ENCODE data around the gene ANKRD50. TPM values are rescaled to one million over a fixed set of nuclear protein-coding genes. Genes with fewer than 3 reads are reported as not detected.

The ANKRD50 gene
- total RNA-seq, 2 donors from 2014 or later, result 21.1 to 23.9 TPM

GRCh38 chr4:124737619-124738018, 25.1 kb upstream of the ANKRD50 start:
- Histone ChIP-seq H3K27ac (no peak overlapping the region), H3K27me3 (replicated peaks; ENCODE audit: insufficient read depth) (no peaks in the 10 kb centered on the region), H3K36me3 (no peaks in the 10 kb centered on the region), H3K9me3 (no peaks in the 10 kb centered on the region), H3K4me1 (ENCODE audit: control insufficient read depth in 1 of 2, low read depth in 2 of 2) (no peaks in the 10 kb centered on the region), H3K4me3 (no peak overlapping the region)
- ATAC-seq (ENCODE audit: insufficient number of reproducible peaks, low FRiP score, low read depth) (no peak), DNase-seq (ENCODE audit: low spot score) (no peak)
- TF ChIP-seq CTCF (IDR thresholded peaks at IDR 0.05), result no peak

GRCh38 chr4:124736526-124736925, 24.0 kb upstream of the ANKRD50 start:
- no peak for ATAC-seq (ENCODE audit: insufficient number of reproducible peaks, low FRiP score, low read depth)
- Histone ChIP-seq H3K4me3 (no peak overlapping the region), H3K27ac (no peak overlapping the region), H3K36me3 (no peaks in the 10 kb centered on the region), H3K27me3 (replicated peaks; ENCODE audit: insufficient read depth) (no peaks in the 10 kb centered on the region), H3K9me3 (no peaks in the 10 kb centered on the region), H3K4me1 (ENCODE audit: control insufficient read depth in 1 of 2, low read depth in 2 of 2) (no peaks in the 10 kb centered on the region)
- TF ChIP-seq CTCF (IDR thresholded peaks at IDR 0.05), result no peak
- DNase-seq (ENCODE audit: low spot score), result no peak

- no peak for TF ChIP-seq CTCF (IDR thresholded peaks at IDR 0.05)
- ATAC-seq (ENCODE audit: insufficient number of reproducible peaks, low FRiP score, low read depth), result no peak
- Histone ChIP-seq H3K4me3 (no peak overlapping the region), H3K27ac (no peak overlapping the region), H3K36me3 (no peaks in the 10 kb centered on the region), H3K9me3 (no peaks in the 10 kb centered on the region), H3K4me1 (ENCODE audit: control insufficient read depth in 1 of 2, low read depth in 2 of 2) (no peaks in the 10 kb centered on the region), H3K27me3 (replicated peaks; ENCODE audit: insufficient read depth) (no peaks in the 10 kb centered on the region)
- DNase-seq (ENCODE audit: low spot score), result no peak
These were observed 14.9 kb upstream of the ANKRD50 start for GRCh38 chr4:124727331-124727890.

GRCh38 chr4:124726269-124726668, 13.7 kb upstream of the ANKRD50 start:
- H3K36me3 ChIP-seq, result no peaks in the 10 kb centered on the region
- no peak overlapping the region for H3K4me3 ChIP-seq
- H3K9me3 ChIP-seq, result no peaks in the 10 kb centered on the region
- DNase-seq (ENCODE audit: low spot score), result no peak
- no peak for ATAC-seq (ENCODE audit: insufficient number of reproducible peaks, low FRiP score, low read depth)
- no peak overlapping the region for H3K27ac ChIP-seq
- no peak for TF ChIP-seq CTCF (IDR thresholded peaks at IDR 0.05)
- H3K4me1 ChIP-seq (ENCODE audit: control insufficient read depth in 1 of 2, low read depth in 2 of 2), result no peaks in the 10 kb centered on the region
- no peaks in the 10 kb centered on the region for H3K27me3 ChIP-seq (replicated peaks; ENCODE audit: insufficient read depth)

GRCh38 chr4:124722071-124722470, 9.5 kb upstream of the ANKRD50 start:
- no peak for DNase-seq (ENCODE audit: low spot score)
- H3K4me3 ChIP-seq, result no peak overlapping the region

More at GRCh38 chr4:124722071-124722470, 9.5 kb upstream of the ANKRD50 start:
- no peaks in the 10 kb centered on the region for H3K36me3 ChIP-seq
- TF ChIP-seq CTCF (IDR thresholded peaks at IDR 0.05), result no peak
- H3K27me3 ChIP-seq (replicated peaks; ENCODE audit: insufficient read depth), result no peaks in the 10 kb centered on the region
- H3K4me1 ChIP-seq (ENCODE audit: control insufficient read depth in 1 of 2, low read depth in 2 of 2), result no peaks in the 10 kb centered on the region
- ATAC-seq (ENCODE audit: insufficient number of reproducible peaks, low FRiP score, low read depth), result no peak
- no peak overlapping the region for H3K27ac ChIP-seq
- no peaks in the 10 kb centered on the region for H3K9me3 ChIP-seq
